Measurements from ENCODE around the gene IL34.

IL34 gene

GRCh38 chr16:70680495-70681381 is 34.4 kb downstream of the IL34 start:
- Histone ChIP-seq H3K9ac (no peak overlapping the region), H2AFZ (no peak overlapping the region), H3K27me3 (ENCODE audit: control insufficient read depth, insufficient read depth, low read length) (no peaks in the 10 kb centered on the region), H3K36me3 (ENCODE audit: control insufficient read depth, insufficient read depth, low read length) (no peaks in the 10 kb centered on the region), H3K4me3 (ENCODE audit: low read depth, low read length) (no peak overlapping the region), H3K27ac (no peak overlapping the region), H3K79me2 (peaks cover 16% of the 10 kb centered on the region), H3K4me2 (ENCODE audit: low read length) (no peak overlapping the region), H3K4me1 (peaks cover 7% of the 10 kb centered on the region), H3K9me3 (ENCODE audit: control insufficient read depth, low read length) (no peaks in the 10 kb centered on the region)
- no peak for TF ChIP-seq CTCF (IDR thresholded peaks at IDR 0.05)

- H3K9ac ChIP-seq: no peak overlapping the region
- H3K9me3 ChIP-seq (ENCODE audit: control insufficient read depth, low read length): no peaks in the 10 kb centered on the region
- no peaks in the 10 kb centered on the region for H3K27me3 ChIP-seq (ENCODE audit: control insufficient read depth, insufficient read depth, low read length)
- TF ChIP-seq CTCF (IDR thresholded peaks at IDR 0.05): no peak
- H3K4me2 ChIP-seq (ENCODE audit: low read length): no peak overlapping the region
- no peak overlapping the region for H2AFZ ChIP-seq
- no peak overlapping the region for H3K4me3 ChIP-seq (ENCODE audit: low read depth, low read length)
- no peaks in the 10 kb centered on the region for H3K36me3 ChIP-seq (ENCODE audit: control insufficient read depth, insufficient read depth, low read length)
- H3K4me1 ChIP-seq: peaks cover 11% of the 10 kb centered on the region
- no peak overlapping the region for H3K27ac ChIP-seq
- H3K79me2 ChIP-seq: peaks cover 16% of the 10 kb centered on the region
These were observed 35.3 kb downstream of the IL34 start for GRCh38 chr16:70681382-70682238.

- Histone ChIP-seq H3K79me2 (peaks cover 16% of the 10 kb centered on the region), H3K4me3 (ENCODE audit: low read depth, low read length) (no peak overlapping the region), H2AFZ (no peak overlapping the region), H3K9me3 (ENCODE audit: control insufficient read depth, low read length) (no peaks in the 10 kb centered on the region), H3K4me2 (ENCODE audit: low read length) (no peak overlapping the region), H3K27ac (no peak overlapping the region), H3K9ac (no peak overlapping the region), H3K4me1 (peaks cover 19% of the 10 kb centered on the region), H3K36me3 (ENCODE audit: control insufficient read depth, insufficient read depth, low read length) (no peaks in the 10 kb centered on the region), H3K27me3 (ENCODE audit: control insufficient read depth, insufficient read depth, low read length) (no peaks in the 10 kb centered on the region)
- TF ChIP-seq CTCF (IDR thresholded peaks at IDR 0.05): no peak
These were observed 36.1 kb downstream of the IL34 start for GRCh38 chr16:70682239-70683145.

GRCh38 chr16:70683146-70683944 is 37.0 kb downstream of the IL34 start:
- H3K79me2 ChIP-seq: peaks cover 16% of the 10 kb centered on the region
- H3K4me1 ChIP-seq: peaks cover 21% of the 10 kb centered on the region
- H2AFZ ChIP-seq: no peak overlapping the region
- no peak overlapping the region for H3K27ac ChIP-seq
- no peaks in the 10 kb centered on the region for H3K9me3 ChIP-seq (ENCODE audit: control insufficient read depth, low read length)
- H3K9ac ChIP-seq: no peak overlapping the region
- no peak overlapping the region for H3K4me2 ChIP-seq (ENCODE audit: low read length)
- no peaks in the 10 kb centered on the region for H3K27me3 ChIP-seq (ENCODE audit: control insufficient read depth, insufficient read depth, low read length)
- H3K4me3 ChIP-seq (ENCODE audit: low read depth, low read length): peak overlapping the region; percentile 9
- no peak for TF ChIP-seq CTCF (IDR thresholded peaks at IDR 0.05)
- no peaks in the 10 kb centered on the region for H3K36me3 ChIP-seq (ENCODE audit: control insufficient read depth, insufficient read depth, low read length)

Measured in parathyroid adenoma (tissue), 2 donors.